K562 (cell line): ENCODE data around the gene IFNAR2. TPM values are rescaled to one million over a fixed set of nuclear protein-coding genes. Genes with fewer than 3 reads are reported as not detected.

ENCODE experiments used
- CAMTA2 ChIP-seq: fragments of 250-450 bp; sonication (Bioruptor Pico); conservative IDR thresholded peaks from 2 replicates; pipeline ENCODE4 v1.5.1; 2022
- ETS2 ChIP-seq: IDR thresholded peaks from 2 replicates; pipeline ENCODE4 v1.6.1; 2016; ENCODE audit warnings: borderline replicate concordance, missing genetic modification characterization, mild to moderate bottlenecking, moderate library complexity, missing compliant biosample characterization; ENCODE audit not compliant: poor library complexity, severe bottlenecking
- HDAC8 ChIP-seq: fragments of 450-650 bp; IDR thresholded peaks from 2 replicates; pipeline ENCODE4 v1.6.1; 2016; ENCODE audit warnings: mild to moderate bottlenecking, missing genetic modification characterization, moderate library complexity, missing compliant biosample characterization
- KDM5B ChIP-seq: fragments of 200-600 bp; sonication (generic); IDR thresholded peaks from 2 replicates; pipeline ENCODE4 v1.6.1; 2012; ENCODE audit warnings: low read depth, mild to moderate bottlenecking, moderate library complexity, low read length, control low read depth, inconsistent platforms; ENCODE audit not compliant: insufficient replicate concordance
- MNT ChIP-seq, 2 experiments: fragments of 450-650 bp; conservative IDR thresholded peaks; 2 replicates each; pipeline ENCODE4 v1.6.1; 2017; ENCODE audit warnings: mild to moderate bottlenecking in 2 of 2, moderate library complexity in 2 of 2
- MXD1 ChIP-seq: fragments of 250-450 bp; sonication (Bioruptor Pico); IDR thresholded peaks from 2 replicates; pipeline ENCODE4 v1.8.0; 2021; ENCODE audit warnings: borderline replicate concordance, mild to moderate bottlenecking, moderate library complexity; ENCODE audit not compliant: poor library complexity, severe bottlenecking
- MYNN ChIP-seq, 2 experiments: sonication (generic); formaldehyde crosslinking in 1 of 2; IDR thresholded peaks; 2 replicates each; pipeline versions ENCODE4 v1.5.0 to v1.6.1; 2016 to 2020; ENCODE audit warnings: antibody characterized with exemption in 1 of 2, missing genetic modification reagents in 1 of 2
- NFIX ChIP-seq: fragments of 250-450 bp; sonication (Bioruptor Pico); IDR thresholded peaks from 2 replicates; pipeline ENCODE4 v1.4.0; 2020; ENCODE audit warnings: low read depth, mild to moderate bottlenecking, moderate library complexity
- PRMT5 ChIP-seq: sonication (generic); formaldehyde crosslinking; IDR thresholded peaks from 2 replicates; pipeline ENCODE4 v1.5.0; 2020; ENCODE audit warnings: missing genetic modification reagents
- SMARCA5 ChIP-seq: fragments of 450-650 bp; IDR thresholded peaks from 2 replicates; pipeline ENCODE4 v1.6.1; 2016
- SP1 ChIP-seq: sonication (generic); formaldehyde crosslinking; IDR thresholded peaks from 2 replicates; pipeline ENCODE4 v1.8.1; 2022; ENCODE audit warnings: mild to moderate bottlenecking, missing genetic modification reagents
- TAF9B ChIP-seq: fragments of 450-650 bp; IDR thresholded peaks from 2 replicates; pipeline ENCODE4 v1.6.1; 2018; ENCODE audit warnings: mild to moderate bottlenecking; ENCODE audit not compliant: partially characterized antibody
- TBP ChIP-seq: optimal IDR thresholded peaks from 2 replicates; pipeline ENCODE3; 2011; ENCODE audit warnings: low read depth, low read length, improper control_type of control experiment
- TOE1 ChIP-seq, 2 experiments: fragments of 450-650 bp in 1 of 2; sonication (generic) in 1 of 2; formaldehyde crosslinking in 1 of 2; IDR thresholded peaks; 2 replicates each; pipeline versions ENCODE4 v1.7.1 to v1.8.0; 2016 to 2022; ENCODE audit warnings: borderline replicate concordance in 2 of 2, mild to moderate bottlenecking in 2 of 2, antibody characterized with exemption in 1 of 2, inconsistent platforms in 1 of 2, low read depth in 1 of 2, missing genetic modification reagents in 1 of 2, moderate library complexity in 1 of 2
- TSC22D4 ChIP-seq: fragments of 450-650 bp; IDR thresholded peaks from 2 replicates; pipeline ENCODE4 v1.6.1; 2016; ENCODE audit warnings: missing genetic modification characterization, missing biosample characterization, control low read depth
- USF2 ChIP-seq: sonication (generic); formaldehyde crosslinking; IDR thresholded peaks from 2 replicates; pipeline ENCODE4 v1.5.0; 2020; ENCODE audit warnings: missing genetic modification reagents
- ZBTB26 ChIP-seq: fragments of 450-650 bp; formaldehyde crosslinking; IDR thresholded peaks from 2 replicates; pipeline ENCODE4 v1.4.0; 2022; ENCODE audit warnings: missing genetic modification characterization
- ZMIZ1 ChIP-seq, 2 experiments: fragments of 150-350 bp in 1 of 2; IDR thresholded peaks; 2 replicates each; pipeline ENCODE4 v1.6.1; 2012 to 2016; ENCODE audit warnings: low read depth in 2 of 2, low read length in 2 of 2, mild to moderate bottlenecking in 1 of 2, moderate library complexity in 1 of 2
- ZNF316 ChIP-seq: fragments of 450-650 bp; IDR thresholded peaks from 2 replicates; pipeline ENCODE4 v1.6.1; 2016
- polyA plus RNA-seq, 8 experiments: library from polyadenylated mRNA; depleted of rRNA in 4 of 8; stranded (reverse) in 5 of 8; unstranded in 3 of 8; fragments of >200 nt; fragmentation: Nextera tagmentation in 2 of 8; fragmentation: Illumina TruSeq in 1 of 8; extraction: Ambion mirVana in 2 of 8; extraction: Trizol in 1 of 8; gene quantifications; 2 replicates each; pipeline versions ENCODE4 v1.2.1 to v1.2.3, GENCODE V29; 2011 to 2014; ENCODE audit warnings: inconsistent platforms in 1 of 8, missing spikeins in 1 of 8
- total RNA-seq, 7 experiments: library from RNA; depleted of rRNA in 6 of 7; stranded (reverse); fragments of >200 nt in 6 of 7; fragmentation: Illumina TruSeq in 2 of 7; extraction: Trizol in 2 of 7; gene quantifications; 2 replicates each; pipeline versions ENCODE4 v1.2.1 to v1.2.3, GENCODE V29; 2011 to 2021; ENCODE audit warnings: low replicate concordance in 1 of 7

The IFNAR2 gene
- total and polyA plus RNA-seq, 9 of the 15 experiments (the other 6 are each of a cell fraction or from before 2014, with no cell fraction given), result 1.7 to 48.3 (median 8.4) TPM

GRCh38 chr21:33266050-33266788, 36.5 kb downstream of the IFNAR2 start, which contains the start of gene IL10RB (continued):
- no peak for TF ChIP-seq MXD1 (CRISPR knock-in tag)
- no peak for TF ChIP-seq ETS2 (tag)
- peak; percentile 32 to 74; a peak in 3 of 4 replicates for TF ChIP-seq MNT (conservative IDR thresholded peaks at IDR 0.05)
- peak; percentile 69 for TF ChIP-seq SP1 (CRISPR knock-in tag)
- no peak for TF ChIP-seq ZMIZ1 (IDR thresholded peaks at IDR 0.05; ENCODE audit: low read depth in 2 of 2, low read length in 2 of 2)
- TF ChIP-seq ZBTB26 (CRISPR knock-in tag), result no peak
- no peak for TF ChIP-seq ZNF316
- no peak for TF ChIP-seq SMARCA5
- no peak for TF ChIP-seq HDAC8 (tag)
- TF ChIP-seq TSC22D4 (tag), result no peak
- no peak for TF ChIP-seq KDM5B
- TF ChIP-seq NFIX (CRISPR knock-in tag), result no peak
- TF ChIP-seq TAF9B, result no peak
- no peak; the same call in 1 of the 2 replicates for TF ChIP-seq MYNN (IDR thresholded peaks at IDR 0.05)
- no peak for TF ChIP-seq MYNN (CRISPR knock-in tag; IDR thresholded peaks at IDR 0.05)
- TF ChIP-seq TBP, result no peak
- TF ChIP-seq TOE1 (IDR thresholded peaks at IDR 0.05; ENCODE audit: borderline replicate concordance), result no peak
- no peak for TF ChIP-seq TOE1 (CRISPR knock-in tag; IDR thresholded peaks at IDR 0.05; ENCODE audit: borderline replicate concordance, low read depth)
- TF ChIP-seq USF2 (CRISPR knock-in tag), result no peak
- no peak for TF ChIP-seq PRMT5 (CRISPR knock-in tag)
- no peak for TF ChIP-seq CAMTA2 (CRISPR knock-in tag)
